Brain pericyte (primary cell): Measurements from ENCODE around the gene PSG1.
"Not testable (repeated sequence)": the region's sequence is repeated elsewhere in the genome, so short reads cannot be mapped to it uniquely, and the experiment has no call there.

Source experiments
- DNase-seq: peaks from one replicate; pipeline ENCODE4 v3.0.0-alpha.2; 2012; ENCODE audit warnings: low read depth, low spot score

Gene PSG1

DNA sequence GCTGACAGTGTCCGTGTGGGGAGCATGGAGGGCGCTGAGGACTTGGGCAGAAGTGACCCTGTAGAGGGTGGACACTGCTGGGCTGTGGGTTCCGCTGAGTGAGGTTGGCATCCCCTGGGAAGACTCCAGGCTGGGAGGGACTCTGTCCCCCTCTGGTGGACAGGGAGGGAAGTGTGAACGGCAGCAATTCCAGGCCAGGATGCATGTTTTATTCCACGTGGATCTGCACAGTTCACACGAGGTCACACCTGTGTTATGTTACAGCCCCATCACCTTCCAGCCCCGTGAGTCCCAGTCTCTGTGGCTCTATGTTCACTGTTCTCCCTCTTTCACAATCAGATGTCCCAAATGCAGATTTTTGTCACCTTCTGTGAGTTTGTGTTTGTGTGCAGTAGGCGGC, 1.8 kb upstream of the PSG1 start:
- DNase-seq, result not testable (repeated sequence)

DNA sequence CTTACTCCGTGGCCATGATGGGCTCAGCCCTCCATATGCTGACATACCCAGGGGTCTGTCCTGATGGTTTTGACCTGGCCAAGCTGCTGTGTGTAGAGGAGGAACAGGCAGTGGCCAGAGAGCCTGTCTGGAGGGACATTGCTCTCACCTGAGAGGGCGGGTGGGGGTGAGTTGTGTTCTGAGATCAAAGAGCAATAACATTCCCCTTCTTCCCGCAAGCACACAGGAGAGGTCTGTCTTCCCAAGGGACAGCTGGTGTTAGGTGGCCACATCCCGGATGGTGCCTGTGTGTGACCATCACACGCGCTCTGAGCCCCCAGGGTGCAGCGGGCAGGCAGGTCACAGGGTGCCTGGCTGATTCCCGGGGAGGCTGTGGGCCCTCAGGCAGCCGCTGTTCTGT, 1.1 kb upstream of the PSG1 start:
- not testable (repeated sequence) for DNase-seq

DNA sequence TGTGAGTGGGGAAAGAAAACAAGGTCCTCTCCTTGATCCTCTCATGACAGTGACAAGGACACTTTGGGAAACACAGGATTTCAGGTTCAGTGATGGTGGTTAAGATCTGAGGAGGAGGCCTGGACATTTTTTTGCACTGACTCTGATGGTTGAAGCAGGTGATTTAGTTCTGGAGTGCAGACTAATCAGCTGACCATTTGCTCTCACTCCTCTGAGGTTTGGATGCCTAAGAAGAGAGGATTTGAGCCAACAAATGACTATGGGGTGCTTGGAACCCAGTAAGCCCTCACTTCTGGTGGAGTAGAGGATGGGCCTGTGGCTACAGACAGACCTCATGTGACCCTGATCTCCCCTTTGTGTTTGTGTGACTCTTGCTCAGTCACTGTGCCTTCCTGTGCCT, 2.9 kb downstream of the PSG1 start:
- not testable (repeated sequence) for DNase-seq

DNA sequence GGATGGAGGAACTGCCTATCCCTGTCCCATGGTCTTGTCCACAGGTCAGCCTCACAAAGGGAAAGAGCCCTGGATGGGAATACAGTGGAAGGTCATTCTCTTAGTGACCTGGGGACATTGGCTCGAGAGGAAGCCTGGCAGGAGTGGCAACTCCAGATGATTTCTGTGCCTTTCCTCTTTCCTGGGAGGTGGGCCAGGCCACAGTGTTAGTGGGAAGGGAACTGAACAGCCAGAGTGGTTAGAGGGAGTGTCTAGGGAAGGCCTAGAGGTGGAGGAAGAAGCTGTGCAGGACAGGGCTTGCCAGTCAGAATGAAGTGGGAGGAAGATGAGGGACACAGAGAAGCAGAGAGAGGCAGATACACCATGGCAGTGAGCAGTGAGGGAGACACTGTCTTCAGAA, 3.6 kb downstream of the PSG1 start:
- not testable (repeated sequence) for DNase-seq

DNA sequence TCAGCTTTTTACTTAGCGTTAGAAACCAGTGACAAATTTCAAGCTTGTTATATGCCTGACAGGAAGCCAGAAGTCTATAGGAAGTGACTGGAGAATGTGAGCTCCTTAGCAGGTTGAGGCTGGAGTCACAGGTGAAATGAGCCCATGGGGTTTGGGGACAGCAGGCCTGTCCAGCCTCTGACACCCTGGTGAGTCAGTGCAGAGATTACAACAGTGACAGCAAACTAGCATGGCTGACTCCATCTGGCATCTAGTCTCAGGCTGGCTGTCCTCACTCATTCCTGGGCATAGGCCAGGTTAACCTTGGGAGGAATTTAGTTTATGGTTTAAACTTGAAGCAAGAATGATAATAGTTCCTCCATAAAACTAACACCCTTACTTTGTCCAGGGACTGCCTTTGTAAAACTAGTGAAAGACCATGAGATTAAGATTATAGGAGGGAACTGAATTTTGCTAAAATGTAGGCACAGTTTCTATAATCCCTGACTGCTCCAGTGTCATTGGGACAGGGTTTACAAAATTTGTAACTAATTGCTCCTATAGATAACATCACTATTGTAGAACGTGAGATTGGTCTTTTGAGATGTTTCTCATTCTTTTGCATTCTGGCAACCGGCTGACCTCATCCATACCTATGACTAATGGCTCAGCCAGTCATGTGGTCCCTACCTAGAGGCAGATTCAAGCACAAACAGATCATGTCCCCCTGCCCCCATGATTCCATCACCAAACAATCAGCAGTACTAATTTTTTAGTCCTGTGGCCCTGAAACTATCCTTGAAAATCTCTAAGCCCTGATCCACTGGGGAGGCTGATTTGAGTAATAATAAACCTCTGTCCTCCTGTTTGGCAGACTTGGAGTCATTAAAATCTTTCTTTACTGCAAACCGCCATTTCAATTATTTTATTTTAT, 4.4 kb downstream of the PSG1 start:
- not testable (repeated sequence) for DNase-seq

DNA sequence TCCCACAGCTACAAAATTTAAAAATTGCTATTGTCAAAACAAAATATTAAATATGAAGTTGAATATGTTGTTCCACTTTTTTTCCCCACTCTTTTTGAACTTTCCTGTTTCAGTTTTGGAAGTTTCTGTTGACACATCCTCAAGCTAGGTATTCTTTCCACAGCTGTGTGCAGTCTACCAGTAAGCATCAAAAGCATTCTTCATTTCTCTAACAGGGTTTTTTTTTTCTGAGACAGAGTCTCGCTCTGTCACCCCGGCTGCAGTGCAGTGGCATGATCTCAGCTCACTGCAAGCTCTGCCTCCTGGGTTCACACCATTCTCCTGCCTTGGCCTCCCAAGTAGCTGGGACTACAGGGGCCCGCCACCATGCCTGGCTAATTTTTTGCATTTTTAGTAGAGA, 5.4 kb downstream of the PSG1 start:
- not testable (repeated sequence) for DNase-seq

DNA sequence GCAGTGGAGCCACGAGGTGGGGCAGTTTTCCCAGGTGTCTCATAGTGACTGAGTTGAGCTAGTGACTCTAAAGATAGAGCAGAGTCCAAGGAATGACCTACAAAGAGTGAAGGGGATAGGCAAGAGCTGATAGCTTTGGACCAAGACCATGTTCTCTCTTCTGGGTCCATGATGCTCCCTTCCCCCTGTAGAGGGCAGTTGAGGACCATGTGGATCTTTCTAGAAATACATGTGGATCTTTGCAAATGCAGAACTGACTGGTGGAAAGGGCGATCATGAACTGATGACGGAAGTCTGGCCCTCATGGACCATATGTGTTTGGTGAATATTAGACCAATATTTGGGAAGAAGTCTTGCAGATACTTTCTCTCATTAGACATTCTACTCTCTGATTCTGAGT, 6.9 kb downstream of the PSG1 start:
- DNase-seq, result no peak

DNA sequence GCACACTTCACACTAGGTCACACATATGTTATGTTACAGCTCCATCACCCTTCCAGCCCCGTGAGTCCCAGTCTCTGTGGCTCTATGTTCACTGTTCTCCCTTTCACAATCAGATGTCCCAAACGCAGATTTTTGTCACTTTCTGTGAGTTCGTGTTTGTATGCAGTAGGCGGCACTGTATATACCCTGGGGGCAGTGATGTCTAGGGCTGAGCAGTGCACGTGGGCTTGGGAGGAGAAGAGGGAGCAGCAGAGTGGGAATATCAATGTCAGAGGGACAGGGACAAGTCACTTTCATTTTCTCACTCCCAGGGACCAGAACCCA, 22.0 kb downstream of the PSG1 start:
- DNase-seq, result no peak

DNA sequence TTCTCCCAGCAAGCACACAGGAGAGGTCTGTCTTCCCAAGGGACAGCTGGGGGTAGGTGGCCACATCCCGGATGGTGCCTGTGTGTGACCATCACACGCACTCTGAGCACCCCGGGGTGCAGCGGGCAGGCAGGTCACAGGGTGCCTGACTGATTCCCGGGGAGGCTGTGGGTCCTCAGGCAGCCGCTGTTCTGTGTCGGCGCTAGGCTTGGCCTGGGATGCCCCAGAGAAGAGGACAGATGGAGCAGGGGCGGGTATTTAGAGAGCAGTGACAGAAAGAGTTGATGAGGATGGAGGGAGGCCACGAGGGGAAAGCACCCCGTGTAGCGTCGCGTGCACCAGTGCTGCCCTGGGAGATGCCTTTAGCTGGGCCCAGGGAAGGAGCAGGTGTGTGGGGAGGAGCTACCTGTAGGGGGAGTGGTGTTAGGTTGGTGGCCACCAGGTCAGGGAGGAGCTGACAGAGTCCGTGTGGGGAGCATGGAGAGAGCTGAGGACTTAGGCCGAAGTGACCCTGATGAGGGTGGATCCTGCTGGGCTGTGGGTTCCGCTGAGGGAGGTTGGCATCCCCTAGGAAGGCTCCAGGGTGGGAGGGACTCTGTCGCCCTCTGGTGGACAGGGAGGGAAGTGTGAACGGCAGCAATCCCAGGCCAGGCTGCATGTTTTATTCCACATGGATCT, 22.5 kb downstream of the PSG1 start:
- not testable (repeated sequence) for DNase-seq

DNA sequence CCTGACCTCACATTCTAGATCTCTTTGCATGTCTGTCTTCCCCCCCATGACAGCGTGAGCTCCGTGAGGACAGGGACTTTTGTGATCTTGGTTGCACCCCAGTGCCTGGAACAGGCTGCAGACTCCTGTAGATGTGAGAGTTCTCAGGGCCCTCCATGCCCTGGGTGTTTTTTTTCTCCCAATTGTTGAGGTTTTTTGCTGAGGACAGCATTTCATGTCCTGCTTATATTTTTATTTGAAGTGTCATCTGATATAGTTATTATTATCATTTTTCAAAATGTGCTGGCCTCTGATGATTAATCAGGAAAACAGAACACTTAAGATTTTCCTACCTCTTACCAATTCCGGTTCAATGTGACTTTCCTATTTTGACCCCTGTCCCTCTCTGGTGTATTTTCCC, 24.8 kb downstream of the PSG1 start:
- not testable (repeated sequence) for DNase-seq

DNA sequence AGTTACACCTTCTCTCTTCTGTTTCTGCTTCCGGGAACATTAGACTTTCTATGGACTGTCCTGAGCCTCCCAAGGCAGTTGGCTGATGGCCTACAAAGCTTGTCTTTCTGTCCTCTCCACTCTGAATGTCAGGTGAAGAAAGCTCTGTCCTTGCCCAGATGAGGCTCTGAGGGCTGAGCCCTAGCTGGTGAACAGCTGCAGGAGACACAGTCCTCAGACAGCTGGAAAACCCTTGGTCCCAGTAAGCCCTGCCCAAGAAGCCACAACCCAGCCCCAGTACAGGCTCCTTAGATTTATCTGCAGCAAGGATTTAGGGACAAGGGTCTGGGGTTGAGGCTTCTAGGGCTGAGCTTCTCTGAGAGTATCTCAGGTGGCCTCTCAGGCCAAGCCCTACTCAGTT, 26.3 kb downstream of the PSG1 start:
- DNase-seq, result not testable (repeated sequence)

DNA sequence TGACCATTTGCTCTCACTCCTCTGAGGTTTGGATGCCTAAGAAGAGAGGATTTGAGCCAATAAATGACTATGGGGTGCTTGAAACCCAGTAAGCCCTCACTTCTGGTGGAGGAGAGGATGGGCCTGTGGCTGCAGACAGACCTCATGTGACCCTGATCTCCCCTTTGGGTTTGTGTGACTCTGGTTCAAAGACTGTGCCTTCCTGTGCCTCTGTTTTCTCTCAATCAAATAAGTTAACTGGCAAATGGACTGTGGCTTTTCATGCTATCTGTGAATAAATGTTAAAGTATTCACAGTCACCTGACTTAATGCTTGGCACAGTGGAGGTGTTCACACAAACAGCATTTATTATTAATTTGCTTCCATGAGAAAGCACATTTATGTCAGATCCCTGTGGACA, 26.7 kb downstream of the PSG1 start:
- DNase-seq, result not testable (repeated sequence)

DNA sequence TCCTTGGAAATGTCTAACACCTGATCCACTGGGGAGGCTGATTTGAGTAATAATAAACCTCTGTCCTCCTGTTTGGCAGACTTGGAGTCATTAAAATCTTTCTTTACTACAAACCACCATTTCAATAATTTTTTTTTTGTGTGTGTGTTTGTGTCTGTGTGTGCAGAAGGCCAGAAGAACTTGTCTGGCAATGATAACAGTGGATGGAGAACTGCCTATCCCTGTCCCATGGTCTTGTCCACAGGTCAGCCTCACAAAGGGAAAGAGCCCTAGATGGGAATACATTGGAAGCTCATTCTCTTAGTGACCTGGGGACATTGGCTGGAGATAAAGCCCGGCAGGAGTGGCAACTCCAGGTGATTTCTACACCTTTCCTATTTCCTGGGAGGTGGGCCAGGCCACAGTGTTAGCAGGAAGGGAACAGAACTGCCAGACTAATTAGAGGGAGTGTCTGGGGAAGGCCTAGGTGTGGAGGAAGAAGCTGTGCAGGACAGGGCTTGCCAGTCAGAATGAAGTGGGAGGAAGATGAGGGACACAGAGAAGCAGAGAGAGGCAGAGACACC, 27.7 kb downstream of the PSG1 start:
- DNase-seq, result not testable (repeated sequence)

DNA sequence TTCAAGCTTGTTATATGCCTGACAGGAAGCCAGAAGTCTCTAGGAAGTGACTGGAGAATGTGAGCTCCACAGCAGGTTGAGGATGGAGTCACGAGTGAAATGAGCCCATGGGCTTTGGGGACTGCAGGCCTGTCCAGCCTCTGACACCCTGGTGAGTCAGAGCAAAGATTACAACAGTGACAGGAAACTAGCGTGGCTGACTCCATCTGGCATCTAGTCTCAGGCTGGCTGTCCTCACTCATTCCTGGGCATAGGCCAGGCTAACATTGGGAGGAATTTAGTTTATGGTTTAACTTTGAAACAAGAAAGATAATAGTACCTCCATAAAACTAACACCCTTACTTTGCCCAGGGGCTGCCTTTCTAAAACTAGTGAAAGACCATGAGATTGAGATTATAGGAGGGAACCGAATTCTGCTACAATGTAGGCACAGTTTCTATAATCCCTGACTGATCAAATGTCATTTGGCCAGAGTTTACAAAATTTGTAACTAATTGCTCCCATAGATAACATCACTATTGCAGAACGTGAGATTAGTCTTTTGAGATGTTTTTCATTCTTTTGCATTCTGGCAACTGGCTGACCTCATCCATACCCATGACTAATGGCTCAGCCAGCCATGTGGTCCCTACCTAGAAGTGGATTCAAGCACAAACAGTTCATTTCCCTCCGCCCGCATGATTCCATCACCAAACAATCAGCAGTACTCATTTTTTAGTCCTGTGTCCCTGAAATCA, 28.4 kb downstream of the PSG1 start:
- no peak for DNase-seq

DNA sequence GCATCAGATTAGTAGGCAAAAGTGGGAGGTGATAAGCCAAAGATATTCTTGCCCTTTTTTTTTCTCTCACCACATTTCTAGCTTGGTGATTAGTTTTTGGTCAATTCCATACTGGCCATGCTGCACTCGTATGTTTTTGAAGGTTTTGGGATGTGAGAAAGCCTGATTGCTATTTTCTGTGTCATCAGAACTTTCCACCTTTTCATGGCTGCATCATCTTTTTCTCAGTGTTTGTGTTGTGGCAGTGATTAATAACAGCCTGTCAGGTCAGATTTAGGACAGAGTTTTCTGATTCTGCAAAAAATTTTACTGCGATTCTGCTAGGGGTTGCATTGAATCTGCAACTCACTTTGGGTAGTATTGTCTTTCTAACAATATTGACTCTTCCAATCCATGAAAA, 32.9 kb downstream of the PSG1 start:
- DNase-seq, result no peak

DNA sequence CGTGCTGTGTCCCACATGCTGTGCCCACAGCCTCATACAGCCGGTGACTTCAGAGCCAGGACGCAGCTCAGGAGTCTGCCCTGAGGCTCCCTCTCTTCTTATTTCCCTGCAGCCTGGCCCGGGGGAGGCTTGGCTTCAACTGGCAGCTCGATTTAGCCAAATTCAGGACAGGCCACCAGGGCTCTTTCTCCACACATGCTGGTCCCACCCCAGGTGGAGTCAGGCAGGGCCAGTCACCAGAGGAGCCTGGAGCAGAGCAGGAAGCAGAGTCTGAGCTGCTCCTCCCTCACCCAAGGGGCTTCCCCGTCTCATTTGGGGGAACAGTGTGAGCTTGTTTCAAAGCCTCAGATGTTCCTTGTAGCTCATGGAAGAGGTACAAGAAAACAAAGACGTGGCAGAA, 35.9 kb downstream of the PSG1 start:
- not testable (repeated sequence) for DNase-seq

DNA sequence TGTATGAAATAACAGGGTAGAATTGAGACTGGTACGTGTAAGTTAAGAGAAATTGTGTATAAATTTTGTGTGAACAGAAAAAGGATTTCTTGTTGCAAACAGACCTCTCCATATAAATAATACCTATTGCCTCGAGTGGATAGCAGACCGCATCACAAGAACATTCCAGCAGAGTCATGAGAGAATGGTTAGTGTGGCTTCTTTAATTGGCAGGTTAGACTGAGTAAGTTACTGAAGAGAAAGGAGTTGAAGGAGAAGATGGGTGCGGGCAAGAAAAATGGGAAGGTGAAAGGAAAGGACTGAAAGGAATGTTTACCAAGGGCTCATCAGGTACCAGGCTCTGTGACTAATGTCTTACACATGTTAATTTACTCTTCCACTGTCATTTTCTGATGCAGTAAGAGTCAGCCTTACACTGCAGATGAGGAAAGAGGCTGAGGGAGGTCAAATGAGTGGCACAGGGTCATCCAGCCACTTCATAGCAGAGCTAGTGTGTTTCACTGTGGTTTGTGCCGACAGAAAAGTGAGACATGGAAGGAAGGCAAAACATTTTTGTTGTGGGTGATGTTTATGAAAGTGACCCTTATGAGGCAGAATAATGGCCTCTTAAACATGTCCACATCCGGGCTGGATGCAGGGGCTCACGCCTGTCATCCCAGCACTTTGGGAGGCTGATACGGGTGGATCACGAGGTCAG, 46.6 kb downstream of the PSG1 start:
- DNase-seq, result not testable (repeated sequence)

DNA sequence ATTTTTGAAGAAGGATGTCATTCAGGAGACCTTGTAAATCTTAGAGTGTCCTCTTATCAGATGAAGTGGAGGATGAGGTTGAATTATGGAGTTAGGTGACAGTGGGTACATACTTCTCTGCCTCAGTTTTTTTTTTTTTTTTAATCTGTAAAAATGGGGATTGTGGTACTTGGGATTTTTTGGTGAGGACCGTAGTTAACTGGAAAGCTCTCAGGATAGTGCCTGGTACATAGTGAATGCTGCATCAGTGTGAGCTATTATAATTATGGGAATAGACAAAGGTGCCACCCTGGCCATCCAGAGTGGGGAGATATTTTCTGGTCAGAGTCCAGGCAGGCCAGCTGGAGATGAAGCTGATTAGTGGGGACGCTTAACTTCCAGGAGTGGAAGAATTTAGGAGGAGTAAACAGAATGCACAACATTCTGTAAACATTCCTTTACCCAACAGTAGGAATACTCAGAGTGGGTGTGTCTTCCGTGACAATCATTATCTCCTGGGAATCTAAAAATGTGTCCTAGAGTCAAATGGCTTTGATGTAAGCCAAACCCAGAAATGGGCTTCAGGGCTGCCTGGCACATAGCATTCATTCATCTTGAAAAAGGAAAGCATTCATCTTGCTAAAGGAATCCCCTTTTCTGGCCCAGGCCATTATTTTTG, 47.4 kb downstream of the PSG1 start:
- not testable (repeated sequence) for DNase-seq

DNA sequence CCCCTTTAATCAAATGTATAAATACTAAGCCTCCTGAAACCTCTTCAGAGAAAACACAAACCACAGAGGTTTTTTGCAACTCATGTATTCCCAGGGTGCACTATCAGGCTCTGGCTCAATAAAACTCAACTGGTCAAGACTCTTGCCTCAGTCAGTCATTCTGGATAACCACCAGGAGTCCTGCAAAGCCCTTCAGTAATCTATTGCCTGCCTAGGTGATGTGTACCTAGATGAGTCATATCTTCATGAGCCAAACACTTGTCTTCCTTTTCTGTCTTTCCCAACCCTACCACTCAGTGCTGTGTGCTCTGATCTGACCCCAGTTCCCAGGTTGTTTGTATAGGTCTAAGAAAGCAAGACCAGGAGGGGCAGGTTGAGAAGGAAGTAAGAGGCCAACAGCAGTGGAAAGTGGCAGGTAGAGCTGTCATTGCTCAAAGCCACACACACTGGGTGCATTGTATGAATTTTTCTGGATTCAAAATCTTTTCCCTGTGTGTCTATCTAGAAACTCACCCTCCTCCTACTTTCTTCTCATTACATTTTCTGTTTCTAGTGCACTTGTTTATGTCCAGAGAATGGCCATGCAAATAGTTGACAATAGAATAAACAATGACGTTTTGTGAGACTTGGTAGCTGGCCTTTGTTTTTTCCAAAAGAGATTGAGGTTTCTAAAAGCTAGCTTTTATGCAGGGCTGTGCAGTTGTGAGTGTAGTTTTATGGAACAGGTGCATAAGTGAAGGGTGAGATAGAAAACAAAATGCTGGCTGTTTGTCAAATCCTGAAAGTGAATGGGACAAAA, 48.1 kb downstream of the PSG1 start:
- DNase-seq, result no peak
